SKM-1 treated with dmso at 0.1 percent for 144 hours (cell line): ENCODE data around the gene ZNF275.
"Not testable (repeated sequence)": the region's sequence is repeated elsewhere in the genome, so short reads cannot be mapped to it uniquely, and the experiment has no call there.

Experiments
- DNase-seq: peaks from one replicate; lab custom pipeline; 2025; ENCODE audit not compliant: unreplicated experiment; lab: John Stamatoyannopoulos, UW

Gene ZNF275

GRCh38 chrX:153353416-153353815, 19.5 kb downstream of the ZNF275 start:
- DNase-seq: no peak

GRCh38 chrX:153357877-153358276, 23.9 kb downstream of the ZNF275 start:
- no peak for DNase-seq

- no peak for DNase-seq
Measured at GRCh38 chrX:153361781-153362397, 27.9 kb downstream of the ZNF275 start.

- no peak for DNase-seq
Measured at GRCh38 chrX:153365670-153366069, 31.7 kb downstream of the ZNF275 start.

GRCh38 chrX:153366119-153366518, 32.2 kb downstream of the ZNF275 start:
- no peak for DNase-seq

GRCh38 chrX:153366878-153367538, 33.1 kb downstream of the ZNF275 start:
- no peak for DNase-seq

GRCh38 chrX:153370293-153371055, 36.5 kb downstream of the ZNF275 start:
- no peak for DNase-seq

- no peak for DNase-seq
Measured at GRCh38 chrX:153371256-153371655, 37.3 kb downstream of the ZNF275 start.

- no peak for DNase-seq
Measured at GRCh38 chrX:153372949-153373348, 39.0 kb downstream of the ZNF275 start.

GRCh38 chrX:153374426-153374825, 40.5 kb downstream of the ZNF275 start:
- no peak for DNase-seq

GRCh38 chrX:153375571-153375970, 41.6 kb downstream of the ZNF275 start:
- no peak for DNase-seq

GRCh38 chrX:153377727-153378126, 43.8 kb downstream of the ZNF275 start:
- no peak for DNase-seq

- no peak for DNase-seq
Measured at GRCh38 chrX:153378607-153379006, 44.7 kb downstream of the ZNF275 start.

GRCh38 chrX:153379508-153379907, 45.6 kb downstream of the ZNF275 start:
- DNase-seq: no peak

GRCh38 chrX:153379971-153380581, 46.1 kb downstream of the ZNF275 start:
- no peak for DNase-seq

- DNase-seq: no peak
Measured at GRCh38 chrX:153380691-153381090, 46.7 kb downstream of the ZNF275 start.

GRCh38 chrX:153381684-153382532, 48.0 kb downstream of the ZNF275 start:
- peak; percentile 35 for DNase-seq

GRCh38 chrX:153382563-153383482, 48.9 kb downstream of the ZNF275 start:
- no peak for DNase-seq

- DNase-seq: no peak
Measured at GRCh38 chrX:153384390-153384789, 50.4 kb downstream of the ZNF275 start.

GRCh38 chrX:153384973-153385372, 51.0 kb downstream of the ZNF275 start:
- DNase-seq: not testable (repeated sequence)
